Retinal pigment epithelial cell (primary cell): ENCODE results near the gene E2F8.

ENCODE experiments used
- DNase-seq: peaks from one replicate; pipeline ENCODE4 v3.0.0-alpha.2; 2010; ENCODE audit warnings: low read depth
- H3K4me3 ChIP-seq: 2 replicates; pipeline ENCODE4 v1.5.1; 2011; ENCODE audit warnings: mild to moderate bottlenecking, low read length, control low read depth, moderate library complexity
- CTCF ChIP-seq: conservative IDR thresholded peaks from 2 replicates; pipeline ENCODE4 v1.5.1; 2011; ENCODE audit warnings: low read depth, low read length, control low read depth, inconsistent platforms

Gene E2F8

GRCh38 chr11:19234231-19234817 lies 6.4 kb downstream of the E2F8 start:
- no peak overlapping the region for H3K4me3 ChIP-seq
- no peak for TF ChIP-seq CTCF
- DNase-seq: no peak

GRCh38 chr11:19232910-19233503 lies 7.7 kb downstream of the E2F8 start:
- DNase-seq: no peak
- no peak for TF ChIP-seq CTCF
- H3K4me3 ChIP-seq: peak overlapping the region; percentile 0

GRCh38 chr11:19229671-19230070 lies 11.1 kb downstream of the E2F8 start:
- no peak for TF ChIP-seq CTCF
- H3K4me3 ChIP-seq: no peak overlapping the region
- no peak for DNase-seq

GRCh38 chr11:19228968-19229367 lies 11.8 kb downstream of the E2F8 start:
- no peak for TF ChIP-seq CTCF
- DNase-seq: no peak
- H3K4me3 ChIP-seq: no peak overlapping the region

GRCh38 chr11:19226378-19227195 lies 14.2 kb downstream of the E2F8 start:
- no peak for DNase-seq
- no peak overlapping the region for H3K4me3 ChIP-seq
- no peak for TF ChIP-seq CTCF

GRCh38 chr11:19225581-19225980 lies 15.2 kb downstream of the E2F8 start:
- H3K4me3 ChIP-seq: no peak overlapping the region
- DNase-seq: no peak
- no peak for TF ChIP-seq CTCF
